Upper lobe of left lung (tissue), 6 donors: ENCODE data around the gene CCDC198. TPM values are rescaled to one million over a fixed set of nuclear protein-coding genes. Genes with fewer than 3 reads are reported as not detected.
A peak's percentile ranks its signal among the peaks of the same experiment; 100 is the strongest.

Experiments
- ATAC-seq, 2 donors: fragments of 200-7000 bp; cut with Tn5 transposase; one replicate each; pipeline ENCODE4 v1.9.1; 2022; ENCODE audit warnings: mild to moderate bottlenecking in 2 of 2, moderate library complexity in 2 of 2; ENCODE audit not compliant: low FRiP score in 2 of 2
- DNase-seq, 2 donors: peaks; one replicate each; pipeline ENCODE4 v3.0.0-alpha.2; 2019 to 2020
- H3K27ac ChIP-seq, 4 donors: fragments of 200-600 bp; sonication (generic); one replicate each; pipeline ENCODE4 v1.5.1; 2016 to 2019
- H3K27me3 ChIP-seq, 4 donors: fragments of 200-600 bp; sonication (generic); one replicate each; pipeline ENCODE4 v1.5.1; 2017 to 2019
- H3K36me3 ChIP-seq, 4 donors: fragments of 200-600 bp; sonication (generic); one replicate each; pipeline ENCODE4 v1.5.1; 2016 to 2019
- H3K4me1 ChIP-seq, 4 donors: fragments of 200-600 bp; sonication (generic); one replicate each; pipeline ENCODE4 v1.5.1; 2018 to 2019
- H3K4me3 ChIP-seq, 4 donors: fragments of 200-600 bp; sonication (generic); one replicate each; pipeline ENCODE4 v1.5.1; 2017 to 2019; ENCODE audit warnings: mild to moderate bottlenecking in 2 of 4, moderate library complexity in 1 of 4
- H3K9me3 ChIP-seq, 4 donors: fragments of 200-600 bp; sonication (generic); one replicate each; pipeline ENCODE4 v1.5.1; 2018 to 2019
- CTCF ChIP-seq, 6 experiments: fragments of 450-650 bp in 4 of 6; fragments of 200-600 bp in 2 of 6; sonication (generic) in 2 of 6; IDR thresholded peaks; one replicate each; pipeline ENCODE4 v1.5.1; 2016 to 2019; ENCODE audit warnings: antibody characterized with exemption in 6 of 6
- EP300 ChIP-seq, 4 donors: sonication (generic); formaldehyde crosslinking; IDR thresholded peaks; one replicate each; pipeline ENCODE4 v1.5.1; 2017; ENCODE audit warnings: antibody characterized with exemption in 4 of 4, control low read depth in 2 of 4
- POLR2A ChIP-seq, 4 donors: fragments of 450-650 bp; IDR thresholded peaks; one replicate each; pipeline ENCODE4 v1.5.1; 2016 to 2017; ENCODE audit warnings: antibody characterized with exemption in 4 of 4, mild to moderate bottlenecking in 2 of 4
- POLR2AphosphoS5 ChIP-seq, 2 donors: sonication (generic); formaldehyde crosslinking; IDR thresholded peaks; one replicate each; pipeline ENCODE4 v1.5.1; 2017; ENCODE audit warnings: antibody characterized with exemption in 2 of 2
- WGBS, 2 donors: methylation state at CpG; one replicate each; pipeline ENCODE4 v1.1.5; 2017 to 2018; 5-methylcytosine and 5-hydroxymethylcytosine counted together
- total RNA-seq, 6 donors: library from RNA; depleted of rRNA in 4 of 6; stranded (reverse); fragments of >200 nt in 4 of 6; gene quantifications; one replicate each; pipeline versions ENCODE4 v1.1.0 to v1.2.1, GENCODE V29; 2016 to 2021
- donor health status: DM: no; HTN: no; CAD: no; lungs with moderate emphysema.
- donor health status: DM: no; HTN: yes; CAD: no; lungs with severe emphysema.

Gene CCDC198
- total RNA-seq = not detected

GRCh38 chr14:57493467-57494181 is at the start of gene CCDC198:
Gene CCDC198 (minus strand): TSS chr14:57493857. CDS start chr14:57493715, 142 bp downstream.
- no peak within 1 kb of the TSS for H3K4me3 ChIP-seq
- TF ChIP-seq POLR2AphosphoS5 (IDR thresholded peaks at IDR 0.05) (no peak), POLR2A (IDR thresholded peaks at IDR 0.05) (no peak), CTCF (IDR thresholded peaks at IDR 0.05) (no peak), EP300 (IDR thresholded peaks at IDR 0.05) (no peak)
- no peaks in the 10 kb centered on the region for H3K36me3 ChIP-seq
- no peaks in the 10 kb centered on the region for H3K4me1 ChIP-seq
- no peaks in the 10 kb centered on the region for H3K27me3 ChIP-seq
- DNase-seq (no peak), ATAC-seq (no peak)
- WGBS, 2 donors = 34 to 35% methylated on average over 6 of the region's 6 CpGs
- H3K9me3 ChIP-seq = no peaks in the 10 kb centered on the region
- H3K27ac ChIP-seq = no peak within 1 kb of the TSS

GRCh38 chr14:57533214-57533613 is 39.6 kb upstream of the CCDC198 start:
- Histone ChIP-seq H3K27ac (no peak overlapping the region), H3K4me1 (no peaks in the 10 kb centered on the region), H3K4me3 (no peak overlapping the region), H3K27me3 (no peaks in the 10 kb centered on the region), H3K9me3 (no peaks in the 10 kb centered on the region), H3K36me3 (no peaks in the 10 kb centered on the region)
- 76 to 88% methylated on average over 1 of the region's 1 CpG for WGBS, 2 donors
- DNase-seq = no peak
- no peak for ATAC-seq
- TF ChIP-seq POLR2AphosphoS5 (IDR thresholded peaks at IDR 0.05) (no peak), CTCF (IDR thresholded peaks at IDR 0.05) (peak in 2 of 6 experiments; percentile 13 to 25)

GRCh38 chr14:57530571-57530970 is 36.9 kb upstream of the CCDC198 start:
- Histone ChIP-seq H3K36me3 (no peaks in the 10 kb centered on the region), H3K27ac (no peak overlapping the region), H3K27me3 (no peaks in the 10 kb centered on the region), H3K4me3 (no peak overlapping the region), H3K4me1 (no peaks in the 10 kb centered on the region), H3K9me3 (peaks cover 0 to 5% (median 0%) of the 10 kb centered on the region in 4 donors)
- no peak for DNase-seq
- TF ChIP-seq CTCF (IDR thresholded peaks at IDR 0.05) (no peak), EP300 (IDR thresholded peaks at IDR 0.05) (no peak), POLR2A (IDR thresholded peaks at IDR 0.05) (no peak), POLR2AphosphoS5 (IDR thresholded peaks at IDR 0.05) (no peak)
- ATAC-seq = no peak

GRCh38 chr14:57526942-57527341 is 33.3 kb upstream of the CCDC198 start:
- Histone ChIP-seq H3K4me1 (no peaks in the 10 kb centered on the region), H3K27me3 (no peaks in the 10 kb centered on the region), H3K4me3 (no peak overlapping the region), H3K27ac (no peak overlapping the region), H3K36me3 (no peaks in the 10 kb centered on the region), H3K9me3 (peaks cover 0 to 5% (median 0%) of the 10 kb centered on the region in 4 donors)
- DNase-seq = no peak
- TF ChIP-seq POLR2AphosphoS5 (IDR thresholded peaks at IDR 0.05) (no peak), EP300 (IDR thresholded peaks at IDR 0.05) (no peak), POLR2A (IDR thresholded peaks at IDR 0.05) (no peak), CTCF (IDR thresholded peaks at IDR 0.05) (no peak)
- no peak for ATAC-seq
- 52 to 58% methylated on average over 3 of the region's 3 CpGs for WGBS, 2 donors

GRCh38 chr14:57519043-57519442 is 25.4 kb upstream of the CCDC198 start:
- Histone ChIP-seq H3K4me3 (no peak overlapping the region), H3K27me3 (no peaks in the 10 kb centered on the region), H3K9me3 (peaks cover 0 to 3% (median 0%) of the 10 kb centered on the region in 4 donors), H3K36me3 (no peaks in the 10 kb centered on the region), H3K4me1 (no peaks in the 10 kb centered on the region), H3K27ac (no peak overlapping the region)
- DNase-seq (no peak), ATAC-seq (no peak)
- TF ChIP-seq CTCF (IDR thresholded peaks at IDR 0.05) (no peak), POLR2AphosphoS5 (IDR thresholded peaks at IDR 0.05) (no peak), POLR2A (IDR thresholded peaks at IDR 0.05) (no peak), EP300 (IDR thresholded peaks at IDR 0.05) (no peak)
